H1 (cell line): ENCODE measurements around the gene EYA4. TPM values are rescaled to one million over a fixed set of nuclear protein-coding genes. Genes with fewer than 3 reads are reported as not detected.

Experiments used
- CTCF ChIA-PET: fragments of 300-600 bp; sonication (Branson Sonifier 250); formaldehyde crosslinking; loops from one replicate; lab custom pipeline; 2021; ENCODE audit not compliant: partially characterized antibody; lab: Charles Lee
- POLR2A ChIA-PET: fragments of 300-600 bp; sonication (Branson Sonifier 250); formaldehyde crosslinking; loops from one replicate; lab custom pipeline; 2021; ENCODE audit warnings: inconsistent platforms; ENCODE audit not compliant: partially characterized antibody; lab: Charles Lee
- DNase-seq, 2 experiments: peaks; one replicate each; pipeline versions ENCODE4 v3.0.0 to v3.0.0-alpha.2; 2010 to 2022; ENCODE audit warnings: low spot score in 2 of 2, low read depth in 1 of 2, mixed read lengths in 1 of 2
- FAIRE-seq: peaks from 2 replicates; lab custom pipeline; 2011; peaks lifted over from hg19 to GRCh38; lab: Jason Lieb, UNC
- H2AFZ ChIP-seq: 2 replicates; pipeline ENCODE4 v1.8.1; 2012; ENCODE audit warnings: low read length, inconsistent platforms
- H2AK5ac ChIP-seq: 2 replicates; pipeline ENCODE4 v1.6.1; 2013; ENCODE audit warnings: low read depth, low read length
- H2BK120ac ChIP-seq: replicated peaks from 2 replicates; pipeline ENCODE3; 2013; ENCODE audit warnings: low read depth, low read length, inconsistent platforms
- H2BK12ac ChIP-seq: 2 replicates; pipeline ENCODE4 v1.6.1; 2013; ENCODE audit warnings: low read depth, low read length
- H2BK15ac ChIP-seq: 2 replicates; pipeline ENCODE4 v1.6.1; 2013; ENCODE audit warnings: low read length
- H2BK20ac ChIP-seq: 2 replicates; pipeline ENCODE4 v1.6.1; 2013; ENCODE audit warnings: low read length
- H2BK5ac ChIP-seq: 2 replicates; pipeline ENCODE4 v1.6.1; 2013; ENCODE audit warnings: low read depth, low read length
- H3K14ac ChIP-seq: 2 replicates; pipeline ENCODE4 v1.6.1; 2013; ENCODE audit warnings: inconsistent platforms; ENCODE audit not compliant: insufficient read length
- H3K18ac ChIP-seq: 2 replicates; pipeline ENCODE4 v1.6.1; 2013; ENCODE audit warnings: low read length; ENCODE audit errors: extremely low read depth
- H3K23ac ChIP-seq: 2 replicates; pipeline ENCODE4 v1.6.1; 2013; ENCODE audit warnings: inconsistent platforms; ENCODE audit not compliant: insufficient read length
- H3K23me2 ChIP-seq: 2 replicates; pipeline ENCODE4 v1.6.1; 2013; ENCODE audit warnings: low read depth, low read length
- H3K27ac ChIP-seq: 2 replicates; pipeline ENCODE4 v1.6.1; 2011; ENCODE audit warnings: low read depth, low read length, inconsistent platforms
- H3K27me3 ChIP-seq, 4 experiments: replicated peaks in 1 of 4; 1 replicate in 1 of 4; 2 replicates in 3 of 4; pipeline versions ENCODE4 v1.6.1 to v1.8.1; 2011 to 2013; ENCODE audit warnings: low read length in 3 of 4, mild to moderate bottlenecking in 3 of 4, inconsistent platforms in 2 of 4, mixed read lengths in 2 of 4, moderate library complexity in 1 of 4; ENCODE audit not compliant: control insufficient read depth in 3 of 4, insufficient read depth in 3 of 4; ENCODE audit errors: extremely low read depth in 1 of 4
- H3K36me3 ChIP-seq, 4 experiments: 2 replicates each; pipeline versions ENCODE4 v1.6.1 to v1.8.1; 2011 to 2013; ENCODE audit warnings: mild to moderate bottlenecking in 4 of 4, low read length in 3 of 4, moderate library complexity in 2 of 4, control low read depth in 1 of 4, inconsistent platforms in 1 of 4; ENCODE audit not compliant: insufficient read depth in 4 of 4, control insufficient read depth in 2 of 4
- H3K4ac ChIP-seq: replicated peaks from 2 replicates; pipeline ENCODE3; 2013; ENCODE audit warnings: low read length, low read depth, mixed read lengths, inconsistent platforms; ENCODE audit not compliant: insufficient read length
- H3K4me1 ChIP-seq, 4 experiments: replicated peaks in 1 of 4; 1 replicate in 1 of 4; 2 replicates in 3 of 4; pipeline versions ENCODE4 v1.6.1 to v1.8.1; 2011 to 2013; ENCODE audit warnings: low read length in 3 of 4, inconsistent platforms in 2 of 4, mixed read lengths in 1 of 4; ENCODE audit not compliant: insufficient read depth in 4 of 4, control insufficient read depth in 3 of 4
- H3K4me2 ChIP-seq, 2 experiments: 2 replicates each; pipeline versions ENCODE4 v1.6.1 to v1.8.1; 2011 to 2013; ENCODE audit warnings: low read depth in 2 of 2, low read length in 2 of 2, control low read depth in 1 of 2, inconsistent platforms in 1 of 2, mild to moderate bottlenecking in 1 of 2; ENCODE audit not compliant: insufficient read depth in 1 of 2
- H3K4me3 ChIP-seq, 4 experiments: fragments of 200-600, 300-600 bp in 1 of 4; sonication (generic), shearing (Covaris generic), sonication (Bioruptor Twin) in 1 of 4; 2 replicates each; pipeline versions ENCODE4 v1.5.1 to v1.8.1; 2011 to 2016; ENCODE audit warnings: low read length in 4 of 4, low read depth in 3 of 4, control low read depth in 2 of 4, inconsistent platforms in 2 of 4, mild to moderate bottlenecking in 2 of 4, mixed read lengths in 1 of 4, moderate library complexity in 1 of 4; ENCODE audit not compliant: insufficient read depth in 2 of 4; ENCODE audit errors: extremely low read depth in 1 of 4
- H3K56ac ChIP-seq: replicated peaks from 2 replicates; pipeline ENCODE3; 2013; ENCODE audit warnings: low read depth, mild to moderate bottlenecking, mixed read lengths, low read length, inconsistent platforms; ENCODE audit not compliant: insufficient read length
- H3K79me1 ChIP-seq: 2 replicates; pipeline ENCODE4 v1.6.1; 2013; ENCODE audit warnings: low read depth, low read length, control low read depth
- H3K79me2 ChIP-seq, 2 experiments: 2 replicates each; pipeline versions ENCODE4 v1.6.1 to v1.8.1; 2012 to 2013; ENCODE audit warnings: low read length in 2 of 2, mild to moderate bottlenecking in 2 of 2, inconsistent platforms in 1 of 2; ENCODE audit not compliant: insufficient read depth in 2 of 2, control insufficient read depth in 1 of 2
- H3K9ac ChIP-seq, 4 experiments: replicated peaks in 1 of 4; 1 replicate in 1 of 4; 2 replicates in 3 of 4; pipeline versions ENCODE4 v1.6.1 to v1.8.1; 2011 to 2013; ENCODE audit warnings: low read depth in 3 of 4, low read length in 3 of 4, control low read depth in 2 of 4, mild to moderate bottlenecking in 2 of 4, moderate library complexity in 2 of 4, inconsistent platforms in 1 of 4; ENCODE audit errors: extremely low read depth in 1 of 4
- H3K9me3 ChIP-seq, 2 experiments: 2 replicates each; pipeline versions ENCODE4 v1.6.1 to v1.8.1; 2012 to 2013; ENCODE audit warnings: mild to moderate bottlenecking in 2 of 2, moderate library complexity in 2 of 2, control low read depth in 1 of 2, inconsistent platforms in 1 of 2, low read depth in 1 of 2, low read length in 1 of 2, mixed read lengths in 1 of 2; ENCODE audit not compliant: insufficient read depth in 2 of 2
- H4K20me1 ChIP-seq, 2 experiments: replicated peaks in 1 of 2; 2 replicates each; pipeline versions ENCODE3 to v1.8.1; 2011 to 2013; ENCODE audit warnings: inconsistent platforms in 2 of 2, low read length in 2 of 2, mild to moderate bottlenecking in 1 of 2; ENCODE audit not compliant: insufficient read depth in 2 of 2, control insufficient read depth in 1 of 2
- H4K5ac ChIP-seq: 2 replicates; pipeline ENCODE4 v1.6.1; 2013; ENCODE audit warnings: low read length, low read depth, mixed read lengths, inconsistent platforms; ENCODE audit not compliant: insufficient read length
- H4K8ac ChIP-seq: 2 replicates; pipeline ENCODE4 v1.8.0; 2013; ENCODE audit warnings: mild to moderate bottlenecking, moderate library complexity, low read length, inconsistent platforms; ENCODE audit not compliant: insufficient read depth; ENCODE audit errors: extremely low read depth
- H4K91ac ChIP-seq: replicated peaks from 2 replicates; pipeline ENCODE3; 2013; ENCODE audit warnings: low read length, mixed read lengths, inconsistent platforms; ENCODE audit not compliant: insufficient read length
- CREB1 ChIP-seq: IDR thresholded peaks from 2 replicates; pipeline ENCODE4 v1.6.1; 2012; ENCODE audit warnings: inconsistent platforms
- RAD21 ChIP-seq, 2 experiments: IDR thresholded peaks in 1 of 2; conservative IDR thresholded peaks in 1 of 2; 2 replicates each; pipeline ENCODE4 v1.6.1; 2011; ENCODE audit warnings: low read depth in 2 of 2, low read length in 2 of 2, improper control_type of control experiment in 1 of 2, inconsistent platforms in 1 of 2, mild to moderate bottlenecking in 1 of 2, moderate library complexity in 1 of 2
- USF2 ChIP-seq: IDR thresholded peaks from 2 replicates; pipeline ENCODE4 v1.6.1; 2011; ENCODE audit warnings: low read length, improper control_type of control experiment
- WGBS, 2 experiments: shearing (Covaris generic) in 1 of 2; methylation state at CpG; one replicate each; pipeline versions ENCODE4 v1.1.6 to v1.1.7; 2013 to 2015; ENCODE audit warnings: low lambda C conversion rate in 2 of 2, mixed read lengths in 2 of 2, inconsistent platforms in 1 of 2, low coverage in 1 of 2, missing lambda C conversion rate in 1 of 2; ENCODE audit not compliant: insufficient replicate concordance in 2 of 2, insufficient coverage in 1 of 2, insufficient read length in 1 of 2; ENCODE audit errors: extremely low coverage in 1 of 2, missing lambda C conversion rate in 1 of 2; 5-methylcytosine and 5-hydroxymethylcytosine counted together
- polyA plus RNA-seq, 7 experiments: library from polyadenylated mRNA; depleted of rRNA in 3 of 7; stranded (reverse) in 5 of 7; unstranded in 2 of 7; fragments of >200 nt in 5 of 7; fragments of 200-250 nt in 2 of 7; gene quantifications; 1 replicate in 5 of 7; 2 replicates in 1 of 7; 4 replicates in 1 of 7; pipeline versions ENCODE4 v1.2.1 to v1.2.3, GENCODE V29; 2011 to 2013; ENCODE audit warnings: missing spikeins in 2 of 7, mixed read lengths in 2 of 7
- total RNA-seq: library from RNA; stranded (reverse); fragmentation: NEBNext Ultra II Directional; extraction: Animal tissue kit (Norgen Biotek cat#: 25700); gene quantifications from 2 replicates; pipeline ENCODE4 v1.2.1, GENCODE V29; 2021

Gene EYA4
- total and polyA plus RNA-seq, 2 of the 8 experiments (the other 6 are each of a cell fraction or from before 2014, with no cell fraction given): 0.06 to 0.17 TPM

- Histone ChIP-seq H3K56ac (no peak overlapping the region), H2BK20ac (no peak overlapping the region), H4K91ac (no peak overlapping the region), H3K79me1 (no peaks in the 10 kb centered on the region), H4K5ac (no peak overlapping the region), H4K20me1 (no peaks in the 10 kb centered on the region), H3K36me3 (no peaks in the 10 kb centered on the region), H3K14ac (no peak overlapping the region), H2AK5ac (no peak overlapping the region), H2BK120ac (no peak overlapping the region), H3K23me2 (no peaks in the 10 kb centered on the region), H3K4me1 (peaks cover 0 to 10% (median 2%) of the 10 kb centered on the region in 4 experiments; a peak in 3 of 7 replicates), H3K27ac (no peak overlapping the region), H2BK15ac (no peak overlapping the region), H2BK12ac (no peak overlapping the region), H4K8ac (no peak overlapping the region), H3K9me3 (0 out of 4 replicates have a peak, but pooled peaks cover 0 to 3% of the 10 kb centered on the region in 2 experiments), H3K27me3 (peaks cover 0 to 2% (median 0%) of the 10 kb centered on the region in 4 experiments; a peak in 1 of 7 replicates), H3K18ac (no peak overlapping the region), H2AFZ (peak overlapping the region; percentile 54; the same call in 1 of the 2 replicates), H3K79me2 (no peaks in the 10 kb centered on the region), H3K4me2 (peak overlapping the region; percentile 31 to 47), H3K23ac (no peak overlapping the region), H3K4ac (no peak overlapping the region), H3K4me3 (0 out of 8 replicates have a peak overlapping the region, but pooled peaks of 1 of the 4 experiments have one; percentile 16), H2BK5ac (no peak overlapping the region), H3K9ac (no peak overlapping the region)
- ChIA-PET POLR2A (no interaction called here), CTCF (interaction anchor here (0.7 to 2.3 kb wide), 7 partner anchors 12 to 221 kb away, joined by 3 to 9 read pairs (median 4); no protein-coding TSS in a partner anchor)
- FAIRE-seq (peak; percentile 55), DNase-seq (no peak)
- no peak for TF ChIP-seq USF2
- no peak for TF ChIP-seq CREB1
- 0 out of 4 replicates have a peak, but pooled peaks of 1 of the 2 experiments have one; percentile 1 for TF ChIP-seq RAD21 (IDR thresholded peaks at IDR 0.05 in 1 of 2, conservative IDR thresholded peaks at IDR 0.05 in 1 of 2; ENCODE audit: low read depth in 2 of 2, low read length in 2 of 2)
- 57% methylated on average over 3 of the region's 3 CpGs; no CpG with 5 or more reads in 1 of the 2 experiments for WGBS, 2 experiments
These were observed 70.8 kb downstream of the EYA4 start for GRCh38 chr6:133312006-133312405.
